Measurements from ENCODE around the gene ZC3H10.

DNA sequence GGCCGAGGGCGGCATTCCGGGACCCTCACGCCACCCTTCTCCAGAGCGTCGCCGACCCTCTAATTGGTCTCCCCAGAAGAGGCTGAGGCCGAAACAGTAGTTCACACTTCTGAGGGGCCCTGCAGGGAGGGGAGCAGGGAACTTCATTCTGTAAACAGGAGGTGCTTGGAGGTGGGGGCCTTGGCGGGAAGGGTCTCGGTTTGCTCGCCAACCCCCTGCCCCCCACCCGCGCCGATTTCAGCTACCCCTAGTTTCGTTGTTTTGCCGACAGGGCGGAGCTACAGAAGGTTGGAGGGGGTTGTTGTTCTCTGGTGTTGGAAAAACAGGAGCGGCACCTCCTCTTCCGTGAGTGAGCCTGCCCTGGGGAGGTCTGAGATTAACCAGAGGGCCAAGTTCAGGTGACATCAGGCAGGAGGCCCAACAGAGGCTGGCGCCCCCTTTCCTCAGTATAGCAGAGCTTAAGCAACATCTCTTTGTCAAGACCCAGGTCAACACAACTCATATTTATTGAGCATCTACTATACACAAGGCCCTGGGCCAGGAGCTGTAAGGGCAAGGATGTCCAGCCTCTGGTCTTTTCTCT, 37.4 kb upstream of the ZC3H10 start:
- TF ChIP-seq EZH2 (IDR thresholded peaks at IDR 0.05; ENCODE audit: insufficient read depth, poor library complexity, severe bottlenecking) = no peak
- TF ChIP-seq EZH2phosphoT487 (IDR thresholded peaks at IDR 0.05; ENCODE audit: insufficient read depth, low read depth) = no peak

Measured in GM23248 (cell line).